PC-3 (cell line): ENCODE data around the gene CHD5. TPM values are rescaled to one million over a fixed set of nuclear protein-coding genes. Genes with fewer than 3 reads are reported as not detected.

Source experiments
- ATAC-seq: fragments of 200-7000 bp; cut with Tn5 transposase; 2 replicates; pipeline ENCODE4 v1.9.1; 2020; ENCODE audit warnings: mild to moderate bottlenecking, moderate library complexity
- BruUV-seq: library from RNA; stranded (reverse); fragments of 400-500 nt; replicated peaks from 2 replicates; lab custom pipeline; 2021; lab: Mats Ljungman, UMichigan
- CTCF ChIA-PET: fragments of 300-600 bp; sonication (Branson Sonifier 250); formaldehyde crosslinking; loops from one replicate; lab custom pipeline; 2022; ENCODE audit warnings: antibody characterized with exemption; lab: Charles Lee
- POLR2A ChIA-PET: fragments of 300-600 bp; sonication (Branson Sonifier 250); formaldehyde crosslinking; loops from one replicate; lab custom pipeline; 2022; ENCODE audit warnings: antibody characterized with exemption; ENCODE audit not compliant: unreplicated experiment; lab: Charles Lee
- DNase-seq: peaks from one replicate; pipeline ENCODE4 v3.0.0-alpha.2; 2015
- H2AFZ ChIP-seq: fragments of 300-600 bp; sonication (generic); 2 replicates; pipeline ENCODE4 v1.6.0; 2016; ENCODE audit warnings: antibody characterized with exemption, low read length
- H3F3A ChIP-seq: fragments of 300-600 bp; sonication (generic); one replicate; pipeline ENCODE4 v1.6.0; 2017; ENCODE audit warnings: antibody characterized with exemption, low read length, control low read depth, mild to moderate bottlenecking; ENCODE audit not compliant: unreplicated experiment
- H3K27ac ChIP-seq: fragments of 300-600 bp; sonication (generic); 2 replicates; pipeline ENCODE4 v1.5.1; 2016; ENCODE audit warnings: mild to moderate bottlenecking, low read length
- H3K27me3 ChIP-seq: fragments of 300-600 bp; sonication (generic); 2 replicates; pipeline ENCODE4 v1.6.1; 2016; ENCODE audit warnings: low read length, mixed read lengths
- H3K36me3 ChIP-seq: fragments of 300-600 bp; sonication (generic); 2 replicates; pipeline ENCODE4 v1.6.1; 2016; ENCODE audit warnings: low read depth, mixed run types, low read length, mixed read lengths
- H3K4me1 ChIP-seq: fragments of 300-600 bp; sonication (generic); 2 replicates; pipeline ENCODE4 v1.5.1; 2016; ENCODE audit warnings: low read length; ENCODE audit not compliant: insufficient read depth
- H3K4me2 ChIP-seq: fragments of 300-600 bp; sonication (generic); 2 replicates; pipeline ENCODE4 v1.6.0; 2016; ENCODE audit warnings: low read length
- H3K4me3 ChIP-seq: fragments of 300-600 bp; sonication (generic); 2 replicates; pipeline ENCODE4 v1.5.1; 2016; ENCODE audit warnings: mild to moderate bottlenecking, low read length, mixed read lengths
- H3K79me2 ChIP-seq: fragments of 300-600 bp; sonication (generic); 2 replicates; pipeline ENCODE4 v1.6.1; 2017; ENCODE audit warnings: low read length, mixed read lengths
- H3K9ac ChIP-seq: fragments of 300-600 bp; sonication (generic); 2 replicates; pipeline ENCODE4 v1.6.0; 2016; ENCODE audit warnings: mild to moderate bottlenecking, low read length
- H3K9me2 ChIP-seq: fragments of 300-600 bp; sonication (generic); replicated peaks from 2 replicates; pipeline ENCODE4 v1.6.1; 2016; ENCODE audit warnings: mixed run types, low read length, mixed read lengths
- H3K9me3 ChIP-seq: fragments of 300-600 bp; sonication (generic); 2 replicates; pipeline ENCODE4 v1.6.1; 2016; ENCODE audit warnings: low read length, mixed read lengths
- H4K20me1 ChIP-seq: fragments of 300-600 bp; sonication (generic); 2 replicates; pipeline ENCODE4 v1.6.1; 2016; ENCODE audit warnings: low read length, mixed read lengths
- CTCF ChIP-seq: fragments of 300-600 bp; sonication (generic); conservative IDR thresholded peaks from 2 replicates; pipeline ENCODE4 v1.5.1; 2017; ENCODE audit warnings: antibody characterized with exemption, low read depth, mild to moderate bottlenecking, low read length
- EZH2 ChIP-seq: fragments of 300-600 bp; sonication (generic); IDR thresholded peaks from one replicate; pipeline ENCODE4 v1.6.1; 2017; ENCODE audit warnings: antibody characterized with exemption, mild to moderate bottlenecking, low read length; ENCODE audit not compliant: unreplicated experiment
- EZH2phosphoT487 ChIP-seq: fragments of 300-600 bp; sonication (generic); IDR thresholded peaks from 2 replicates; pipeline ENCODE4 v1.6.1; 2018; ENCODE audit warnings: mild to moderate bottlenecking, antibody characterized with exemption, low read length, borderline replicate concordance
- intact Hi-C: fragments of 100-400 bp; cut with micrococcal nuclease; formaldehyde crosslinking; loops from 2 replicates; pipeline ENCODE4 v1.9.0; 2023
- total RNA-seq: library from RNA; depleted of rRNA; stranded (reverse); fragments of >200 nt; gene quantifications from 2 replicates; pipeline ENCODE4 v1.2.3, GENCODE V29; 2014

The CHD5 gene
- total RNA-seq, 1 experiment from 2014 or later, result 0.55 TPM

GRCh38 chr1:6068932-6069331, 111.2 kb downstream of the CHD5 start:
- ChIA-PET CTCF (no interaction called here), POLR2A (no interaction called here)
- Histone ChIP-seq H3K9me3 (no peaks in the 10 kb centered on the region), H3K4me2 (no peak overlapping the region), H3K4me3 (no peak overlapping the region), H3K9me2 (no peaks in the 10 kb centered on the region), H3K36me3 (no peaks in the 10 kb centered on the region), H3K79me2 (no peaks in the 10 kb centered on the region), H2AFZ (no peak overlapping the region), H4K20me1 (no peaks in the 10 kb centered on the region), H3K27me3 (no peaks in the 10 kb centered on the region), H3K27ac (no peak overlapping the region), H3K9ac (no peak overlapping the region), H3K4me1 (no peaks in the 10 kb centered on the region), H3F3A (no peaks in the 10 kb centered on the region)
- no peak for TF ChIP-seq EZH2phosphoT487
- TF ChIP-seq EZH2, result no peak
- ATAC-seq (no peak), DNase-seq (no peak)
- intact Hi-C loops, result no loop called here
- no TSS peak for BruUV-seq

- ATAC-seq, result no peak
- H3K4me1 ChIP-seq, result no peaks in the 10 kb centered on the region
- no peaks in the 10 kb centered on the region for H3K36me3 ChIP-seq
- TF ChIP-seq EZH2, result no peak
- no peak for TF ChIP-seq EZH2phosphoT487
- TF ChIP-seq CTCF, result no peak
- POLR2A ChIA-PET, result no interaction called here
- BruUV-seq, result no TSS peak
- CTCF ChIA-PET, result no interaction called here
- no peaks in the 10 kb centered on the region for H3K27me3 ChIP-seq
- no peak overlapping the region for H3K4me3 ChIP-seq
- no peak overlapping the region for H2AFZ ChIP-seq
- no peaks in the 10 kb centered on the region for H3K9me2 ChIP-seq
- no peaks in the 10 kb centered on the region for H3F3A ChIP-seq
- H3K9ac ChIP-seq, result no peak overlapping the region
- no peaks in the 10 kb centered on the region for H3K9me3 ChIP-seq
- no peaks in the 10 kb centered on the region for H4K20me1 ChIP-seq
- H3K27ac ChIP-seq, result no peak overlapping the region
- no peak for DNase-seq
- intact Hi-C loops, result no loop called here
- H3K4me2 ChIP-seq, result no peak overlapping the region
- H3K79me2 ChIP-seq, result no peaks in the 10 kb centered on the region
Measured at GRCh38 chr1:6068073-6068472, 112.0 kb downstream of the CHD5 start.

- H3K36me3 ChIP-seq, result no peaks in the 10 kb centered on the region
- intact Hi-C loops, result no loop called here
- no peaks in the 10 kb centered on the region for H3K4me1 ChIP-seq
- H3K79me2 ChIP-seq, result no peaks in the 10 kb centered on the region
- CTCF ChIA-PET, result no interaction called here
- BruUV-seq, result no TSS peak
- no peaks in the 10 kb centered on the region for H4K20me1 ChIP-seq
- H2AFZ ChIP-seq, result no peak overlapping the region
- no peak overlapping the region for H3K27ac ChIP-seq
- TF ChIP-seq EZH2phosphoT487, result no peak
- H3F3A ChIP-seq, result no peaks in the 10 kb centered on the region
- H3K27me3 ChIP-seq, result no peaks in the 10 kb centered on the region
- H3K9me2 ChIP-seq, result no peaks in the 10 kb centered on the region
- no peaks in the 10 kb centered on the region for H3K9me3 ChIP-seq
- no peak overlapping the region for H3K9ac ChIP-seq
- no peak for DNase-seq
- no peak overlapping the region for H3K4me2 ChIP-seq
- no peak for ATAC-seq
- POLR2A ChIA-PET, result no interaction called here
- H3K4me3 ChIP-seq, result no peak overlapping the region
Measured at GRCh38 chr1:6066680-6067079, 113.4 kb downstream of the CHD5 start.
